Middle frontal gyrus (tissue), 1 donor: ENCODE data around the gene MYO19.
"Not testable (repeated sequence)": the region's sequence is repeated elsewhere in the genome, so short reads cannot be mapped to it uniquely, and the experiment has no call there.

Source experiments
- DNase-seq: peaks from one replicate; pipeline ENCODE4 v3.0.0-alpha.2; 2015; ENCODE audit warnings: low spot score; ENCODE audit errors: extremely low spot score

MYO19 gene

DNA sequence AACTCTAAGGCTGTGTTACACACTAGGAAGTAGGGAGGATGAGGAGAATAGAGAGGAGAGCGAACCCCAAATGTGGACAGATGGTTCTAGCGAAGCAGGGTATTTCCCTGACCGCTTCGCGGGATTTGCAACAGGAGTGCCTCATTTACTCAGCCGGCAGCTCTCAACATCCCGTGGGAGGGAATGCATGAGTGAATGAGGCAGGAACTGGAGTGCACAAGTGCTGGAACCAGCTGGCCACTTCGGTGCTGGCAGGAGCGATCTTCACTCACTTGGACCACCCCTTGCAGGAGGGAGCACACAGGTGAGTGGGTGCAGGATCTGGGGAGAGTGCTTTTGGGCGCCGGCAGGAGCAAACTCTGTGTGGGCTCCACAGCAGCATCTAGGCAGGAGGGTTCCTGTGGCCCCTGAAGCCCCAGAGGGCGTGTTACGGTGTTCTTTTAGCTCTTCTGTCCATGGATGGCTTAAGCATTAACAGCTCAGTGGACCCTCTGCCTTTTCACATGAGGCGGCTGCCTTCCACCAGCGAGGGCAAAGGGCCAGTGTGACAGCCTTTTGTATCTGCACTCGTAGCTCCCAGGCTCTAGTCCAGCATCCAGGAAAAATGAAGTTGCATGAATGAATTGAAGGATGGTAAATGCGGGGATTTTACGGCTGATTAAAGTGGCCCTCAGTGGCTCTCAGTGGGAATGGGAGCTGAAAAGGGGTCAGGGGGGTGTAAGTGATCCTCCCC is 65.6 kb downstream of the MYO19 start:
- no peak for DNase-seq

DNA sequence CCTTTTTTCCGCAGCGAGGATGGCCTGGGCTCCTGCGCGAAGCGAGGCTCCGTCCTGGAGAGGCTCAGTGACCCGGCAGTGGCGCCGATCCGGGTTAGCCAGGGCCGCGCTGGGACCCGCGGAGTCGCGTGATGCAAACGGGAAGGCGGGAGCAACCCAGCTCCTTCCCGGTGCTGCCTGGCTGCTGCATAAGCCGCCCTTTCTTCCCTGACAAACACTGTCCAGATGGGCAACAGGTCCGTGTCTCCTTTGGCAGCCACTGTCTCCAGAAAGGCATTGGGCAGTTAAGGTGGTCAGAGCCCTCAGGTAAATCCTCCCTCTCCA is 69.9 kb downstream of the MYO19 start:
- no peak for DNase-seq

DNA sequence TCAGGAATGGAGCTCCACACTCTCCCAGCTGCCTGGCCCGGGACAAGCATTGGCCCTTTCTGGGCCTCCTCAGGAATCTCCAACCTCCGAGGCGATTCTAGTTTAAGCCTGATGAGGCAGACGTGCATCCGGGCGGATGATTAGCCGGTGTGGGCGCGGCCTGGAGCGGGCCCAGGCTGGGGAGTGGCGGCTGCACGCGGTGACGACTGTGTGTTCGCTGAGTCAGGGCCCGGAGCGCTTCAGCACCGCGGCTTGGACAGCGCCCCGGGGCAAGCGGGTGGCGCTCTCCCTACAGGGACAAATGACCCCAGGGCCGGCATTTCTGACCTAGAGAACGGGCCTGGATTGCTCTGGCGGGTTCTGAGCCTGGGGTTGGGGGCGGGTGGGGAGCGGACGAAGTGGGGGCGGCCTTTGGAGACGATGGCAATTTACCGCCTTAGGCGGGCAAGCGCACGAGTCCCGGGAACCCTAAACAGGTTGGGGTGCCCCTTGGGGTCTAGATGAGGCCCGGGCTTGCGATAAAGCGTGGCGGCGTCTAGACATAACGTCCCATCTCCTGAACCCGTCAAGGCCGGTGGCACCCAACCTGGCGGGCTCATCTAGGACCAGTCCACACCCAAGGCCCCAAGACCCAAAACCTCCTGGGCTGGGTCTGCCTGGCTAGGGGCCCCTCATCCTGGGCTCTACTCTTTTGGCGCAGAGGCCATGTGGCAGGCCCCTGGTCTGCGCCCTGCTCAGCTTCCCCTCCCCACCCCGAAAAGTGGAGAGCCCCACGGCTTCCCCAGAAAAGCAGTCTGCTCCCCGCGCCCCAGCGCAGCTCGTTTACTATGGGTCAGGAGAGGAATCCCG is 70.5 kb downstream of the MYO19 start:
- DNase-seq: no peak

GRCh38 chr17:36461330-36462110 is 73.1 kb downstream of the MYO19 start:
- DNase-seq: no peak

DNA sequence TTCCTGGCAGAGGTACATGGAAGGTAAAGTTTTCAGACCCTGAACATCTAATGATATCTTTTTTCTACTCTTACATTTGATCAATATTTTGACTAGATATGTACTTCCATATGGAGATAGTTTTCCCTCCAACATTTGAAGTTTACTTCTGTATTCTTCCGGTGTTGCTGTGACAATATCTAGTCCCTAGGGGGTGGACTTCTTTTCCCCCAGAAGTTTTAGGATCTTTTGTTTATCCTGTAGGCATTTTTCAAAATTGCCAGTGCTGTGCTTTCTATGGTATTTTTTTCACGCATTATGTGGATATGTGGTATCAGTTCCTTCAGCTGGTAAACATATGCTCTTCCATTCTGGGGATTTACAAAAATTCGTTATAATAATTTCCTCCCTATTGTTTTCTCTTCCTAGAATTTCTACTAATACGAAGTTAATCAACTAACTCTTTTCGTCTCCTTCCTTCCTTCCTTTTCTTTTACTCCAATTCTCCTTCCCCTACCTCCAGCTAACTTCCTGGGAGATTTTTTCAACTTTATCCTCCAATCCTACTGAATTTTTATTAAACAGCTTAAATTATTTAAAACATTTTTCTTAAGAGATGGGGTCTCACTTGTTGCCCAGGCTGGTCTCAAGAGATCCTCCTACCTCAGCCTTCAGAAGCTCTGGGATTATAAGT is 74.3 kb downstream of the MYO19 start:
- DNase-seq: no peak

- no peak for DNase-seq
Observed at GRCh38 chr17:36459601-36460000, 75.1 kb downstream of the MYO19 start.

- no peak for DNase-seq
Observed at GRCh38 chr17:36459045-36459444, 75.6 kb downstream of the MYO19 start.

GRCh38 chr17:36457701-36458100 is 77.0 kb downstream of the MYO19 start:
- not testable (repeated sequence) for DNase-seq

DNA sequence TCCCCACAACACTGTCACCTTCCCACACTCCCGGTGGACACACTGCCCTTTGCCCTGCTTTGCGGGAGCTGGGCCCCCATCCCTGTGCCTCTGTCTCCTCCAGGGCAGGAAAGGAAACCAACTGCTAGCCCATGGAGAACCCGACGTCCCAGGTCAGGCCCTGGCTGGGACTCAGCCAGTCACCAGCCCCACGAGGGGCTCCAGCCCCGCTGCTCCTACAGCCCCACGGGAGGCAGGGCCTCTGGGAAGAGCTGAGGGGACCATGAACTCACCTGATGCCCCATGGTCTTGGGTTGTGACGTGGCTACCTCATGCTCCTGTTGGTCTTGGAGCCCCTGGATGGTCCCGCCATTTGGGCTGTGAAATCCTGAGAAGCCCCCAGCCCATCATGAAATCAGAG is 81.8 kb downstream of the MYO19 start:
- DNase-seq: not testable (repeated sequence)

DNA sequence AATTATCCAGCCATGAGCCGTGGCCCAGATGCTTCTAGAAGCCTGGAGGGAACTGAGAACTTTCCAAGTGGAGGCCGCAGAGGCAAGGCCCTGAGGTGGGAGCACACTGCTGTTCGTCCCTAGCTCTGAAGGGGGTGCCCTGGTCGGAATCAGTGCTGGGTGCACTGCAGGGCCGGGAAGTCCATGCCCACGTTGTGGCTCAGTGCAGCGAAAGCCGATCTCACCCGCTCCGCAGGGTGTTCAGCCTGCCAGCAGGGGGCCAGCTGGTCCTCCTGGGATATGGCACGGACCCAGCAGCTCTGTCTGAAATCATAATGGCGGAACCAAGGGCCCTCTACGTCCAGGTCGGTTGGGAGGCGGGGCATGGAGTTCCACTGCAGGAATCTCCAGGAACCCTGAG is 84.7 kb downstream of the MYO19 start:
- not testable (repeated sequence) for DNase-seq
